Measurements from ENCODE around the gene CNDP2.

DNA sequence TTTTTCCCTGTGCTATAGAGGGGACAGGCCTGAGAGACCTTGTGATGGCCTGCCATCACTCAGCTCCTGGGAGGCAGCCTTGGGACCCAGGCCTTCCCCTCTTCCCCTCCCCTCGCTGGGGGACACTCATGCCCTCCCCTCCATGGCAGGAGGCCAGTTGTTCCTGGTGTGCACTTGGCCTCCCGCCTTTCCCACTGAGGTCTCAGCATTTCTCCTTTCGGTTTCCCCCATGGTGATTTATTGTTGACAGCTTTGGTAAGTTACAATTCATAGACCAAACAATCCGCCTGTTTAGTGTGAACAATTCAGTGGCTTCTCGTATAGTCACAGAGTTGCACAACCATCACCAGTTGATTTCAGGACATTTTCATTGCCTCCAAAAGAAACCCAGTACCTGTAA, 27.9 kb downstream of the CNDP2 start:
- TF ChIP-seq TAF1 (IDR thresholded peaks at IDR 0.05; ENCODE audit: low read depth) (no peak), TEAD4 (IDR thresholded peaks at IDR 0.05) (no peak), CEBPB (IDR thresholded peaks at IDR 0.05) (peak; percentile 72), TCF12 (IDR thresholded peaks at IDR 0.05; ENCODE audit: low read depth) (peak; percentile 21; the same call in 1 of the 2 replicates), RAD21 (IDR thresholded peaks at IDR 0.05; ENCODE audit: low read depth) (no peak), FOXM1 (IDR thresholded peaks at IDR 0.05; ENCODE audit: borderline replicate concordance, low read depth) (no peak), EP300 (IDR thresholded peaks at IDR 0.05; ENCODE audit: borderline replicate concordance) (no peak), CREB1 (IDR thresholded peaks at IDR 0.05; ENCODE audit: low read depth) (no peak), MAX (IDR thresholded peaks at IDR 0.05) (no peak), YY1 (IDR thresholded peaks at IDR 0.05; ENCODE audit: low read depth) (no peak), NFIC (IDR thresholded peaks at IDR 0.05) (peak; percentile 55; the same call in 1 of the 2 replicates), ZBTB7A (IDR thresholded peaks at IDR 0.05; ENCODE audit: low read depth) (no peak)
- TF ChIP-seq, protein P1, sequence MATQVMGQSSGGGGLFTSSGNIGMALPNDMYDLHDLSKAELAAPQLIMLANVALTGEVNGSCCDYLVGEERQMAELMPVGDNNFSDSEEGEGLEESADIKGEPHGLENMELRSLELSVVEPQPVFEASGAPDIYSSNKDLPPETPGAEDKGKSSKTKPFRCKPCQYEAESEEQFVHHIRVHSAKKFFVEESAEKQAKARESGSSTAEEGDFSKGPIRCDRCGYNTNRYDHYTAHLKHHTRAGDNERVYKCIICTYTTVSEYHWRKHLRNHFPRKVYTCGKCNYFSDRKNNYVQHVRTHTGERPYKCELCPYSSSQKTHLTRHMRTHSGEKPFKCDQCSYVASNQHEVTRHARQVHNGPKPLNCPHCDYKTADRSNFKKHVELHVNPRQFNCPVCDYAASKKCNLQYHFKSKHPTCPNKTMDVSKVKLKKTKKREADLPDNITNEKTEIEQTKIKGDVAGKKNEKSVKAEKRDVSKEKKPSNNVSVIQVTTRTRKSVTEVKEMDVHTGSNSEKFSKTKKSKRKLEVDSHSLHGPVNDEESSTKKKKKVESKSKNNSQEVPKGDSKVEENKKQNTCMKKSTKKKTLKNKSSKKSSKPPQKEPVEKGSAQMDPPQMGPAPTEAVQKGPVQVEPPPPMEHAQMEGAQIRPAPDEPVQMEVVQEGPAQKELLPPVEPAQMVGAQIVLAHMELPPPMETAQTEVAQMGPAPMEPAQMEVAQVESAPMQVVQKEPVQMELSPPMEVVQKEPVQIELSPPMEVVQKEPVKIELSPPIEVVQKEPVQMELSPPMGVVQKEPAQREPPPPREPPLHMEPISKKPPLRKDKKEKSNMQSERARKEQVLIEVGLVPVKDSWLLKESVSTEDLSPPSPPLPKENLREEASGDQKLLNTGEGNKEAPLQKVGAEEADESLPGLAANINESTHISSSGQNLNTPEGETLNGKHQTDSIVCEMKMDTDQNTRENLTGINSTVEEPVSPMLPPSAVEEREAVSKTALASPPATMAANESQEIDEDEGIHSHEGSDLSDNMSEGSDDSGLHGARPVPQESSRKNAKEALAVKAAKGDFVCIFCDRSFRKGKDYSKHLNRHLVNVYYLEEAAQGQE (IDR thresholded peaks at IDR 0.05; ENCODE audit: low read depth): no peak

Data from Ishikawa (cell line).